Measurements from ENCODE around the gene COQ4. TPM values are rescaled to one million over a fixed set of nuclear protein-coding genes. Genes with fewer than 3 reads are reported as not detected.

Gene COQ4
- total RNA-seq, 1 experiment from 2014 or later = 45.3 TPM

DNA sequence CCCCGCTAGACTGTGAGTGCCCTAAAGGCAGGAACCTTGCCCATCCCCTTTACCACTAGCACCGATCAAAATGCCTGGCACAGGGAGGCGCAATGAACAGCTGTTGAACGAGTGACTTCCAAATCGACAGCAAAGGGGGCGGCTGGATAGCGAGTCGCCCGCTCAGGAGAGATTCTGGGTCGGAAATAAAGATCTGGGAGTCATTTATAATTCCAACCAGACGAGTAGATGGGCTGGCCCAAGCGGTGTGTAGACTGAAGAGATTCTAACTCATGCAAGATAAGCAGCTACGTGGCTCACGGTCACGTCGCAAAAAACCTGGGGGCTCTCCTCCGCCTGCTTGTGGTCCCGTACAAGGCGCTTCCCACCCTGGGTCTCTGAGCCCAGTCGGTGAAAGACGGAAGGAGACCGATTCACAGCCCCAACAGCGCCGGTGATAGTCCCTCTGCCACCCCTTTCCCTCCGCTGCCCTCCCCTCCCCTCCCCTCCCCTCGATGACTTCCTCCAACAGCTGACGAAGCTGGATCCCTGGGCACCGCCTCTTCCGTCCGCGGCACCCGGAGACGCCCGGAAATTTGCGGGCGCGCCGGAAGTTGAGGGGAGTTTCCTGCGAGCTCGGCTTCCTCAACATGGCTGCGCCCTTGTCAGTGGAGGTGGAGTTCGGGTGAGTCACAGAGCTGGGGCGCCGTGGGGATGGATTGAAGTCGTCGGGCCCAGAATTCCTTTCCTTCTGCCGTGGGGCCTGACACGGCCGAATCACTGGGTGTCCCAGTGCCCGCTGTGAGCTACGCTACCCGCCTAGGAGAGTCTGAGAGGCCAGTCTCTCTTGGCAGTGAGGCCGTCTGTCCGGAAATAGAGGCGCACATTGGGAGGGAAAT is 48.4 kb downstream of the COQ4 start, which contains the start of gene URM1 (continued):
- TF ChIP-seq, protein P1, sequence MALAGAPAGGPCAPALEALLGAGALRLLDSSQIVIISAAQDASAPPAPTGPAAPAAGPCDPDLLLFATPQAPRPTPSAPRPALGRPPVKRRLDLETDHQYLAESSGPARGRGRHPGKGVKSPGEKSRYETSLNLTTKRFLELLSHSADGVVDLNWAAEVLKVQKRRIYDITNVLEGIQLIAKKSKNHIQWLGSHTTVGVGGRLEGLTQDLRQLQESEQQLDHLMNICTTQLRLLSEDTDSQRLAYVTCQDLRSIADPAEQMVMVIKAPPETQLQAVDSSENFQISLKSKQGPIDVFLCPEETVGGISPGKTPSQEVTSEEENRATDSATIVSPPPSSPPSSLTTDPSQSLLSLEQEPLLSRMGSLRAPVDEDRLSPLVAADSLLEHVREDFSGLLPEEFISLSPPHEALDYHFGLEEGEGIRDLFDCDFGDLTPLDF (CRISPR knock-in tag; IDR thresholded peaks at IDR 0.05) = no peak
- no peak for TF ChIP-seq KAT7 (CRISPR knock-in tag; IDR thresholded peaks at IDR 0.05; ENCODE audit: borderline replicate concordance)
- TF ChIP-seq, protein P2, sequence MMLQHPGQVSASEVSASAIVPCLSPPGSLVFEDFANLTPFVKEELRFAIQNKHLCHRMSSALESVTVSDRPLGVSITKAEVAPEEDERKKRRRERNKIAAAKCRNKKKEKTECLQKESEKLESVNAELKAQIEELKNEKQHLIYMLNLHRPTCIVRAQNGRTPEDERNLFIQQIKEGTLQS (CRISPR knock-in tag; conservative IDR thresholded peaks at IDR 0.05) = no peak
- no peak for TF ChIP-seq NFYB (CRISPR knock-in tag; conservative IDR thresholded peaks at IDR 0.05; ENCODE audit: low read depth)
- TF ChIP-seq ZNF671 (CRISPR knock-in tag; IDR thresholded peaks at IDR 0.05) = no peak
- TF ChIP-seq, protein P3, sequence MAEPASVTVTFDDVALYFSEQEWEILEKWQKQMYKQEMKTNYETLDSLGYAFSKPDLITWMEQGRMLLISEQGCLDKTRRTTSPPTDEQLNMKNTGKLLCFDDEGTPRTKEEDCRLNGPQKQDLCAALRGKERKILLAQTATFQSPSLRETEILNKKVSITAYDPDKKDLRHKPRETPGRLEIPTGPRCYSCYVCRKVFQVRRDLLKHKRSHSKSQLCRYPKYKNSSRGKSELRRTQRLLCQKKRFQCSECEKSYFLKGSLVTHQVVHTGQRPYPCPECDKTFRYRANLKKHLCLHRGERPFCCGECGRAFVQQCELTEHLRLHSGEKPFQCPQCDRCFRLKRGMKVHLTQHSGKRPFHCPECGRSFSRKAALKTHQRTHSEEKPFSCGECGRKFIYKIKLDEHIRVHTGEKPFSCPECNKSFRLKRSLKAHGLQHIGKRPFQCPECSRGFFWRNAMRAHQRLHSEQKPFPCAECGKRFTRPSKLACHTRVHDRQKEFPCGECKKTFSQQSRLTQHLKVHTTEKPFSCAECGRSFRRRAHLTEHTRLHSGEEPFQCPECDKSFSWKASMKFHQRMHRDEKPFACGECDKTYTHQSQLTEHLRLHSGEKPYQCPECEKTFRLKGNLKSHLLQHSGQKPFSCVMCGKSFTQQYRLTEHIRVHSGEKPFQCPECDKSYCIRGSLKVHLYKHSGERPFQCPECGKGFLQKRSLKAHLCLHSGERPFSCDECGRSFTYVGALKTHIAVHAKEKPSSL (CRISPR knock-in tag; conservative IDR thresholded peaks at IDR 0.05) = no peak
- TF ChIP-seq FOXJ3 (CRISPR knock-in tag; IDR thresholded peaks at IDR 0.05; ENCODE audit: borderline replicate concordance) = no peak
- TF ChIP-seq MYBL2 (CRISPR knock-in tag; IDR thresholded peaks at IDR 0.05) = no peak
- TF ChIP-seq, protein P4, sequence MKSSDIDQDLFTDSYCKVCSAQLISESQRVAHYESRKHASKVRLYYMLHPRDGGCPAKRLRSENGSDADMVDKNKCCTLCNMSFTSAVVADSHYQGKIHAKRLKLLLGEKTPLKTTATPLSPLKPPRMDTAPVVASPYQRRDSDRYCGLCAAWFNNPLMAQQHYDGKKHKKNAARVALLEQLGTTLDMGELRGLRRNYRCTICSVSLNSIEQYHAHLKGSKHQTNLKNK (CRISPR knock-in tag; IDR thresholded peaks at IDR 0.05) = no peak
- TF ChIP-seq, protein P5, sequence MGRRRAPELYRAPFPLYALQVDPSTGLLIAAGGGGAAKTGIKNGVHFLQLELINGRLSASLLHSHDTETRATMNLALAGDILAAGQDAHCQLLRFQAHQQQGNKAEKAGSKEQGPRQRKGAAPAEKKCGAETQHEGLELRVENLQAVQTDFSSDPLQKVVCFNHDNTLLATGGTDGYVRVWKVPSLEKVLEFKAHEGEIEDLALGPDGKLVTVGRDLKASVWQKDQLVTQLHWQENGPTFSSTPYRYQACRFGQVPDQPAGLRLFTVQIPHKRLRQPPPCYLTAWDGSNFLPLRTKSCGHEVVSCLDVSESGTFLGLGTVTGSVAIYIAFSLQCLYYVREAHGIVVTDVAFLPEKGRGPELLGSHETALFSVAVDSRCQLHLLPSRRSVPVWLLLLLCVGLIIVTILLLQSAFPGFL (CRISPR knock-in tag; IDR thresholded peaks at IDR 0.05; ENCODE audit: borderline replicate concordance) = no peak
- no peak for TF ChIP-seq TCF7 (CRISPR knock-in tag; IDR thresholded peaks at IDR 0.05; ENCODE audit: low read depth)
- TF ChIP-seq, protein P6, sequence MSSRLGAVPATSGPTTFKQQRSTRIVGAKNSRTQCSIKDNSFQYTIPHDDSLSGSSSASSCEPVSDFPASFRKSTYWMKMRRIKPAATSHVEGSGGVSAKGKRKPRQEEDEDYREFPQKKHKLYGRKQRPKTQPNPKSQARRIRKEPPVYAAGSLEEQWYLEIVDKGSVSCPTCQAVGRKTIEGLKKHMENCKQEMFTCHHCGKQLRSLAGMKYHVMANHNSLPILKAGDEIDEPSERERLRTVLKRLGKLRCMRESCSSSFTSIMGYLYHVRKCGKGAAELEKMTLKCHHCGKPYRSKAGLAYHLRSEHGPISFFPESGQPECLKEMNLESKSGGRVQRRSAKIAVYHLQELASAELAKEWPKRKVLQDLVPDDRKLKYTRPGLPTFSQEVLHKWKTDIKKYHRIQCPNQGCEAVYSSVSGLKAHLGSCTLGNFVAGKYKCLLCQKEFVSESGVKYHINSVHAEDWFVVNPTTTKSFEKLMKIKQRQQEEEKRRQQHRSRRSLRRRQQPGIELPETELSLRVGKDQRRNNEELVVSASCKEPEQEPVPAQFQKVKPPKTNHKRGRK (CRISPR knock-in tag; IDR thresholded peaks at IDR 0.05; ENCODE audit: borderline replicate concordance) = no peak
- no peak for TF ChIP-seq ZNF263 (CRISPR knock-in tag; IDR thresholded peaks at IDR 0.05; ENCODE audit: low read depth)
- TF ChIP-seq, protein P7, sequence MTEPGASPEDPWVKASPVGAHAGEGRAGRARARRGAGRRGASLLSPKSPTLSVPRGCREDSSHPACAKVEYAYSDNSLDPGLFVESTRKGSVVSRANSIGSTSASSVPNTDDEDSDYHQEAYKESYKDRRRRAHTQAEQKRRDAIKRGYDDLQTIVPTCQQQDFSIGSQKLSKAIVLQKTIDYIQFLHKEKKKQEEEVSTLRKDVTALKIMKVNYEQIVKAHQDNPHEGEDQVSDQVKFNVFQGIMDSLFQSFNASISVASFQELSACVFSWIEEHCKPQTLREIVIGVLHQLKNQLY (CRISPR knock-in tag; IDR thresholded peaks at IDR 0.05) = no peak
- no peak for TF ChIP-seq ATF1 (CRISPR knock-in tag; IDR thresholded peaks at IDR 0.05)
- no peak for TF ChIP-seq ZNF138 (CRISPR knock-in tag; conservative IDR thresholded peaks at IDR 0.05)
- no peak for TF ChIP-seq CREB1 (CRISPR knock-in tag; IDR thresholded peaks at IDR 0.05)
- TF ChIP-seq, protein P8, sequence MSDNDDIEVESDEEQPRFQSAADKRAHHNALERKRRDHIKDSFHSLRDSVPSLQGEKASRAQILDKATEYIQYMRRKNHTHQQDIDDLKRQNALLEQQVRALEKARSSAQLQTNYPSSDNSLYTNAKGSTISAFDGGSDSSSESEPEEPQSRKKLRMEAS (CRISPR knock-in tag; IDR thresholded peaks at IDR 0.05) = peak; percentile 62; the same call in 1 of the 2 replicates
- TF ChIP-seq NR1H2 (CRISPR knock-in tag; IDR thresholded peaks at IDR 0.05) = no peak
- no peak for TF ChIP-seq OVOL2 (CRISPR knock-in tag; IDR thresholded peaks at IDR 0.05; ENCODE audit: borderline replicate concordance)
- no peak for TF ChIP-seq ELF4 (CRISPR knock-in tag; IDR thresholded peaks at IDR 0.05; ENCODE audit: low read depth)
- no peak for TF ChIP-seq ZNF396 (CRISPR knock-in tag; IDR thresholded peaks at IDR 0.05; ENCODE audit: borderline replicate concordance)
- TF ChIP-seq, protein P9, sequence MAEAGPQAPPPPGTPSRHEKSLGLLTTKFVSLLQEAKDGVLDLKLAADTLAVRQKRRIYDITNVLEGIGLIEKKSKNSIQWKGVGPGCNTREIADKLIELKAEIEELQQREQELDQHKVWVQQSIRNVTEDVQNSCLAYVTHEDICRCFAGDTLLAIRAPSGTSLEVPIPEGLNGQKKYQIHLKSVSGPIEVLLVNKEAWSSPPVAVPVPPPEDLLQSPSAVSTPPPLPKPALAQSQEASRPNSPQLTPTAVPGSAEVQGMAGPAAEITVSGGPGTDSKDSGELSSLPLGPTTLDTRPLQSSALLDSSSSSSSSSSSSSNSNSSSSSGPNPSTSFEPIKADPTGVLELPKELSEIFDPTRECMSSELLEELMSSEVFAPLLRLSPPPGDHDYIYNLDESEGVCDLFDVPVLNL (CRISPR knock-in tag; IDR thresholded peaks at IDR 0.05; ENCODE audit: borderline replicate concordance, low read depth) = no peak
- TF ChIP-seq, protein P10, sequence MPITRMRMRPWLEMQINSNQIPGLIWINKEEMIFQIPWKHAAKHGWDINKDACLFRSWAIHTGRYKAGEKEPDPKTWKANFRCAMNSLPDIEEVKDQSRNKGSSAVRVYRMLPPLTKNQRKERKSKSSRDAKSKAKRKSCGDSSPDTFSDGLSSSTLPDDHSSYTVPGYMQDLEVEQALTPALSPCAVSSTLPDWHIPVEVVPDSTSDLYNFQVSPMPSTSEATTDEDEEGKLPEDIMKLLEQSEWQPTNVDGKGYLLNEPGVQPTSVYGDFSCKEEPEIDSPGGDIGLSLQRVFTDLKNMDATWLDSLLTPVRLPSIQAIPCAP (CRISPR knock-in tag; IDR thresholded peaks at IDR 0.05) = 0 out of 2 replicates have a peak, but pooled peaks have one; percentile 21
- TF ChIP-seq FOXK1 (CRISPR knock-in tag; IDR thresholded peaks at IDR 0.05) = peak; percentile 74; the same call in 1 of the 2 replicates
- no peak for TF ChIP-seq ZNF423 (CRISPR knock-in tag; IDR thresholded peaks at IDR 0.05)
- no peak for TF ChIP-seq NFE2L1 (CRISPR knock-in tag; IDR thresholded peaks at IDR 0.05)
- peak; percentile 71 for TF ChIP-seq SP1 (CRISPR knock-in tag; conservative IDR thresholded peaks at IDR 0.05)
- TF ChIP-seq ZNF416 (CRISPR knock-in tag; IDR thresholded peaks at IDR 0.05) = no peak
